Kidney capillary endothelial cell (primary cell): ENCODE results near the gene ARL16.

Source experiments
- DNase-seq: peaks from one replicate; pipeline ENCODE4 v3.0.0-alpha.2; 2018; ENCODE audit warnings: low spot score

The ARL16 gene

GRCh38 chr17:81712468-81713003 lies 28.9 kb upstream of the ARL16 start:
- DNase-seq, result no peak

- peak; percentile 55 for DNase-seq
Observed at GRCh38 chr17:81711814-81712467, 28.3 kb upstream of the ARL16 start, which contains the start of gene SLC25A10. SLC25A10 (plus strand) TSS chr17:81712284; CDS start chr17:81712427, 143 bp downstream.

- DNase-seq, result no peak
Observed at GRCh38 chr17:81710514-81711308, 27.1 kb upstream of the ARL16 start.

GRCh38 chr17:81708739-81709185 lies 25.2 kb upstream of the ARL16 start:
- DNase-seq, result no peak

- no peak for DNase-seq
Observed at GRCh38 chr17:81707725-81708646, 24.4 kb upstream of the ARL16 start.

GRCh38 chr17:81706757-81707624 lies 23.4 kb upstream of the ARL16 start:
- no peak for DNase-seq

- no peak for DNase-seq
Observed at GRCh38 chr17:81706232-81706611, 22.6 kb upstream of the ARL16 start.

GRCh38 chr17:81705518-81706231 lies 22.1 kb upstream of the ARL16 start:
- no peak for DNase-seq

- no peak for DNase-seq
Observed at GRCh38 chr17:81703747-81704654, 20.4 kb upstream of the ARL16 start.

GRCh38 chr17:81702934-81703746 lies 19.5 kb upstream of the ARL16 start, which contains the start of gene MRPL12:
MRPL12 (plus strand) TSS chr17:81703367; CDS start chr17:81703502, 135 bp downstream.
- DNase-seq, result peak; percentile 88

- DNase-seq, result no peak
Observed at GRCh38 chr17:81701288-81702071, 17.9 kb upstream of the ARL16 start.

- no peak for DNase-seq
Observed at GRCh38 chr17:81700353-81701287, 17.0 kb upstream of the ARL16 start.

- no peak for DNase-seq
Observed at GRCh38 chr17:81697261-81698044, 13.9 kb upstream of the ARL16 start.

GRCh38 chr17:81696218-81696941 lies 12.8 kb upstream of the ARL16 start:
- DNase-seq, result no peak

GRCh38 chr17:81695801-81696200 lies 12.2 kb upstream of the ARL16 start:
- no peak for DNase-seq
